ENCODE data around the gene TPCN2. TPM values are rescaled to one million over a fixed set of nuclear protein-coding genes. Genes with fewer than 3 reads are reported as not detected.

TPCN2 gene
- total RNA-seq, 6 donors from 2014 or later: 12.5 to 61.8 (median 18.8) TPM

GRCh38 chr11:69155302-69156234 is 106.8 kb downstream of the TPCN2 start, which contains the start of gene SMIM38:
SMIM38 (plus strand) TSS chr11:69155935; CDS start chr11:69157847, 1,912 bp downstream.
- TF ChIP-seq EP300 (IDR thresholded peaks at IDR 0.05) (peak in 1 of 4 donors; percentile 37), POLR2A (IDR thresholded peaks at IDR 0.05) (no peak)
- Histone ChIP-seq H3K27ac (peak within 1 kb of the TSS in 3 of 4 donors; percentile 18 to 37 (median 28)), H3K9me3 (no peaks in the 10 kb centered on the region), H3K4me3 (no peak within 1 kb of the TSS), H3K4me1 (peaks cover 16 to 32% (median 21%) of the 10 kb centered on the region in 4 donors), H3K36me3 (no peaks in the 10 kb centered on the region), H3K27me3 (no peaks in the 10 kb centered on the region)
- peak in 1 of 2 donors; percentile 60 for DNase-seq
- 69 to 82% methylated on average over 14 to 30 of the region's 32 CpGs for WGBS, 2 donors
- ATAC-seq (ENCODE audit: low FRiP score in 2 of 2): no peak

GRCh38 chr11:69156235-69156639 is 107.5 kb downstream of the TPCN2 start:
- peak in 1 of 2 donors; percentile 4 for ATAC-seq (ENCODE audit: low FRiP score in 2 of 2)
- Histone ChIP-seq H3K27ac (no peak overlapping the region), H3K27me3 (no peaks in the 10 kb centered on the region), H3K4me3 (no peak overlapping the region), H3K9me3 (no peaks in the 10 kb centered on the region), H3K4me1 (peaks cover 16 to 32% (median 21%) of the 10 kb centered on the region in 4 donors), H3K36me3 (no peaks in the 10 kb centered on the region)
- no peak for DNase-seq
- WGBS, 2 donors: 81 to 86% methylated on average over 12 to 13 of the region's 13 CpGs
- TF ChIP-seq EP300 (IDR thresholded peaks at IDR 0.05) (no peak), POLR2A (IDR thresholded peaks at IDR 0.05) (no peak), CTCF (IDR thresholded peaks at IDR 0.05) (no peak), POLR2AphosphoS5 (IDR thresholded peaks at IDR 0.05) (no peak)

GRCh38 chr11:69156673-69157155 is 108.0 kb downstream of the TPCN2 start:
- DNase-seq: peak; percentile 60 to 73
- TF ChIP-seq EP300 (IDR thresholded peaks at IDR 0.05): no peak
- no peak for TF ChIP-seq CTCF (IDR thresholded peaks at IDR 0.05)
- TF ChIP-seq POLR2AphosphoS5 (IDR thresholded peaks at IDR 0.05): no peak
- no peak for TF ChIP-seq POLR2A (IDR thresholded peaks at IDR 0.05)
- no peaks in the 10 kb centered on the region for H3K27me3 ChIP-seq
- H3K27ac ChIP-seq: peak overlapping the region in 2 of 4 donors; percentile 18 to 28
- peak overlapping the region in 2 of 4 donors; percentile 3 to 7 for H3K4me3 ChIP-seq
- 74% methylated on average over 7 to 14 of the region's 15 CpGs for WGBS, 2 donors
- peaks cover 16 to 32% (median 21%) of the 10 kb centered on the region in 4 donors for H3K4me1 ChIP-seq
- no peaks in the 10 kb centered on the region for H3K36me3 ChIP-seq
- ATAC-seq (ENCODE audit: low FRiP score in 2 of 2): peak; percentile 3 to 5
- H3K9me3 ChIP-seq: no peaks in the 10 kb centered on the region

GRCh38 chr11:69157156-69157821 is 108.6 kb downstream of the TPCN2 start:
- DNase-seq (peak; percentile 31 to 85), ATAC-seq (ENCODE audit: low FRiP score in 2 of 2) (peak in 1 of 2 donors; percentile 75)
- H3K36me3 ChIP-seq: no peaks in the 10 kb centered on the region
- no peaks in the 10 kb centered on the region for H3K27me3 ChIP-seq
- peaks cover 16 to 32% (median 21%) of the 10 kb centered on the region in 4 donors for H3K4me1 ChIP-seq
- H3K4me3 ChIP-seq: peak overlapping the region in 3 of 4 donors; percentile 1 to 7 (median 3)
- 22 to 41% methylated on average over 4 to 33 of the region's 44 CpGs for WGBS, 2 donors
- H3K27ac ChIP-seq: peak overlapping the region in 2 of 4 donors; percentile 18 to 28
- TF ChIP-seq POLR2A (IDR thresholded peaks at IDR 0.05) (no peak), CTCF (IDR thresholded peaks at IDR 0.05) (no peak), POLR2AphosphoS5 (IDR thresholded peaks at IDR 0.05) (peak in 1 of 2 donors; percentile 9), EP300 (IDR thresholded peaks at IDR 0.05) (no peak)
- H3K9me3 ChIP-seq: no peaks in the 10 kb centered on the region

GRCh38 chr11:69157822-69158231 is 109.1 kb downstream of the TPCN2 start:
- Histone ChIP-seq H3K4me1 (peaks cover 16 to 32% (median 21%) of the 10 kb centered on the region in 4 donors), H3K4me3 (no peak overlapping the region), H3K27ac (peak overlapping the region in 1 of 4 donors; percentile 28), H3K9me3 (no peaks in the 10 kb centered on the region), H3K36me3 (no peaks in the 10 kb centered on the region), H3K27me3 (no peaks in the 10 kb centered on the region)
- ATAC-seq (ENCODE audit: low FRiP score in 2 of 2) (no peak), DNase-seq (no peak)
- WGBS, 2 donors: 94 to 97% methylated on average over 6 to 13 of the region's 15 CpGs
- no peak for TF ChIP-seq POLR2A (IDR thresholded peaks at IDR 0.05)
- TF ChIP-seq EP300 (IDR thresholded peaks at IDR 0.05): no peak

All from upper lobe of left lung (tissue), 6 donors.